Trophoblast cell (in vitro differentiated cells and primary cell): Measurements from ENCODE around the gene CDH24.

Experiments used
- DNase-seq, 2 donors: peaks; one replicate each; pipeline ENCODE4 v3.0.0-alpha.2; 2016
- H2AFZ ChIP-seq: 2 replicates; pipeline ENCODE4 v1.6.1; 2013; ENCODE audit warnings: low read length, moderate library complexity, mild to moderate bottlenecking; ENCODE audit not compliant: insufficient read depth, poor library complexity
- H2AK5ac ChIP-seq: 2 replicates; pipeline ENCODE4 v1.6.1; 2013; ENCODE audit warnings: mild to moderate bottlenecking, low read length
- H2BK120ac ChIP-seq: 2 replicates; pipeline ENCODE4 v1.6.1; 2013; ENCODE audit warnings: low read length, mild to moderate bottlenecking, moderate library complexity; ENCODE audit not compliant: insufficient read depth, poor library complexity
- H2BK12ac ChIP-seq: 2 replicates; pipeline ENCODE4 v1.6.1; 2013; ENCODE audit warnings: mild to moderate bottlenecking, low read length, moderate library complexity
- H2BK5ac ChIP-seq: 2 replicates; pipeline ENCODE4 v1.6.1; 2013; ENCODE audit warnings: low read length, low read depth, moderate library complexity, mild to moderate bottlenecking; ENCODE audit not compliant: poor library complexity
- H3K14ac ChIP-seq: 2 replicates; pipeline ENCODE4 v1.6.1; 2013; ENCODE audit warnings: mild to moderate bottlenecking, low read length
- H3K18ac ChIP-seq: 2 replicates; pipeline ENCODE4 v1.6.1; 2013; ENCODE audit warnings: mild to moderate bottlenecking, low read length
- H3K23ac ChIP-seq: 2 replicates; pipeline ENCODE4 v1.6.1; 2013; ENCODE audit warnings: low read length
- H3K27ac ChIP-seq: 2 replicates; pipeline ENCODE4 v1.5.1; 2013; ENCODE audit warnings: low read depth, mild to moderate bottlenecking, inconsistent platforms, low read length, moderate library complexity
- H3K27me3 ChIP-seq: 2 replicates; pipeline ENCODE4 v1.6.1; 2013; ENCODE audit warnings: inconsistent platforms, mild to moderate bottlenecking, low read length, moderate library complexity; ENCODE audit not compliant: insufficient read depth
- H3K36me3 ChIP-seq, 2 experiments: 1 replicate in 1 of 2; 2 replicates in 1 of 2; pipeline ENCODE4 v1.6.1; 2013; ENCODE audit warnings: low read length in 2 of 2, mild to moderate bottlenecking in 2 of 2, moderate library complexity in 1 of 2; ENCODE audit not compliant: insufficient read depth in 2 of 2, control insufficient read depth in 1 of 2
- H3K4ac ChIP-seq: 2 replicates; pipeline ENCODE4 v1.6.1; 2013; ENCODE audit warnings: low read depth, mild to moderate bottlenecking, low read length, moderate library complexity
- H3K4me1 ChIP-seq, 2 experiments: 1 replicate in 1 of 2; 2 replicates in 1 of 2; pipeline ENCODE4 v1.6.1; 2013; ENCODE audit warnings: low read length in 2 of 2, mild to moderate bottlenecking in 2 of 2, moderate library complexity in 1 of 2; ENCODE audit not compliant: insufficient read depth in 2 of 2, control insufficient read depth in 1 of 2
- H3K4me2 ChIP-seq: 2 replicates; pipeline ENCODE4 v1.6.1; 2013; ENCODE audit warnings: inconsistent platforms, mild to moderate bottlenecking, low read length, moderate library complexity
- H3K4me3 ChIP-seq: 2 replicates; pipeline ENCODE4 v1.5.1; 2013; ENCODE audit warnings: mild to moderate bottlenecking, low read depth, low read length, inconsistent platforms
- H3K79me1 ChIP-seq: one replicate; pipeline ENCODE4 v1.6.1; 2013; ENCODE audit warnings: low read length
- H3K79me2 ChIP-seq: 2 replicates; pipeline ENCODE4 v1.6.1; 2013; ENCODE audit warnings: low read length, mild to moderate bottlenecking; ENCODE audit not compliant: control insufficient read depth, insufficient read depth, poor library complexity
- H3K9ac ChIP-seq: 2 replicates; pipeline ENCODE4 v1.6.1; 2013; ENCODE audit warnings: mild to moderate bottlenecking, low read length
- H3K9me3 ChIP-seq: 2 replicates; pipeline ENCODE4 v1.6.1; 2013; ENCODE audit warnings: low read depth, mild to moderate bottlenecking, control low read depth, inconsistent platforms, low read length; ENCODE audit not compliant: insufficient read depth
- H4K12ac ChIP-seq: 2 replicates; pipeline ENCODE4 v1.6.1; 2013; ENCODE audit warnings: low read depth, mild to moderate bottlenecking, low read length, moderate library complexity
- H4K8ac ChIP-seq: 2 replicates; pipeline ENCODE4 v1.6.1; 2013; ENCODE audit warnings: low read depth, mild to moderate bottlenecking, low read length, moderate library complexity
- H4K91ac ChIP-seq: one replicate; pipeline ENCODE4 v1.6.1; 2013; ENCODE audit warnings: low read depth, mild to moderate bottlenecking, low read length, moderate library complexity
- WGBS: extraction: QIAGEN DNeasy Blood & Tissue Kit; methylation state at CpG from one replicate; pipeline ENCODE4 v1.1.7; 2013; ENCODE audit warnings: missing lambda C conversion rate; ENCODE audit not compliant: insufficient read length, insufficient coverage; ENCODE audit errors: extremely low coverage; 5-methylcytosine and 5-hydroxymethylcytosine counted together

CDH24 gene

DNA sequence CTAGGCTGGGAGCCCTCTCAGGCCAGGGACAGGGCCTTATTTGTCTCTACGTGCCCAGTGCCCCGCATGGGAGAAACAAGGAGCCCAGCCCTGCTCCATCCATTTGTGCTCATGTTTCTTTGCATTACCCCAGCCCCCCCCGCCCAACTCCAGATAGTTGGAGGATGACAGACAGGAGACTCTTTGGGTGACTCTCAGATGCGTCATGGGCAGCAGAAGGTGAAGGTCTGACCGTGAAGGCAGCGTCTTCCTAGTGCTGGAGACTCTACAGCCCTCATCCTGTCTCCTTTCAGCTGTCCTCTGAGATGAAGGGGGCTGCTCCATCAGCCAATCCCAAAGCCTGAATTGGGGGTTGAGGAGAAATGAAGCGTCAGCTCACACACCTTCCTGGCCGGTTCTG lies 15.6 kb downstream of the CDH24 start:
- Histone ChIP-seq H4K91ac (no peak overlapping the region), H2AK5ac (no peak overlapping the region), H2BK120ac (no peak overlapping the region), H3K4me1 (no peaks in the 10 kb centered on the region), H2BK12ac (no peak overlapping the region), H4K12ac (no peak overlapping the region), H3K36me3 (no peaks in the 10 kb centered on the region), H3K9ac (no peak overlapping the region), H3K27ac (no peak overlapping the region), H3K4me2 (no peak overlapping the region), H3K14ac (no peak overlapping the region), H3K9me3 (no peaks in the 10 kb centered on the region), H3K23ac (no peak overlapping the region), H3K4ac (no peak overlapping the region), H4K8ac (no peak overlapping the region), H3K4me3 (no peak overlapping the region), H2BK5ac (no peak overlapping the region), H3K79me2 (no peaks in the 10 kb centered on the region), H3K79me1 (no peaks in the 10 kb centered on the region), H3K18ac (no peak overlapping the region), H2AFZ (no peak overlapping the region), H3K27me3 (no peaks in the 10 kb centered on the region)
- WGBS = no CpG with 5 or more reads among the region's 8 CpGs
- DNase-seq = no peak

DNA sequence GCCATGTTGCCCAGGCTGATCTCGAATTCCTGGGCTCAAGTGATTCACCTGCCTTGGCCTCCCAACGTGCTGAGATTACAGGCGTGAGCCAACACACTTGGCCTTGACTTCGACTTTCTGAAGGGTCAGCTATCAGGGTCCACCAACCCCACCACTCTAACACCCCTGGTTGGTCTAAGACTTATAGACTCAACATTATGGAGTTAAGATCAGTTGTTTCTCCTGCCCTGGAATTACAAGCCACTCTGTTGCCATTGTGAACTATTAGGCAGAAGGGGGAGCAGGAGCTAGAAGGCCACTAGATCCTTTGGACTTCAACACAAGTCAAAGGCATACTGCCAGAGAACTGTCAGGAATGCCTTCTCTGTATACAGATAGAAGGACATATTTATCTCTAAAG lies 17.2 kb downstream of the CDH24 start:
- H3K27me3 ChIP-seq = no peaks in the 10 kb centered on the region
- no peaks in the 10 kb centered on the region for H3K79me1 ChIP-seq
- no peak overlapping the region for H2AFZ ChIP-seq
- H3K4me2 ChIP-seq = no peak overlapping the region
- no peak overlapping the region for H3K14ac ChIP-seq
- H3K4me1 ChIP-seq = no peaks in the 10 kb centered on the region
- no peak overlapping the region for H4K12ac ChIP-seq
- no peak overlapping the region for H3K4ac ChIP-seq
- no peak overlapping the region for H3K27ac ChIP-seq
- no peak overlapping the region for H2BK5ac ChIP-seq
- H2AK5ac ChIP-seq = no peak overlapping the region
- H4K91ac ChIP-seq = no peak overlapping the region
- no peak for DNase-seq
- H4K8ac ChIP-seq = no peak overlapping the region
- H3K9ac ChIP-seq = no peak overlapping the region
- H2BK120ac ChIP-seq = no peak overlapping the region
- no peak overlapping the region for H3K23ac ChIP-seq
- no peak overlapping the region for H2BK12ac ChIP-seq
- no peak overlapping the region for H3K4me3 ChIP-seq
- H3K79me2 ChIP-seq = no peaks in the 10 kb centered on the region
- H3K9me3 ChIP-seq = no peaks in the 10 kb centered on the region
- no peaks in the 10 kb centered on the region for H3K36me3 ChIP-seq
- no peak overlapping the region for H3K18ac ChIP-seq
- WGBS = no CpG with 5 or more reads among the region's 4 CpGs

DNA sequence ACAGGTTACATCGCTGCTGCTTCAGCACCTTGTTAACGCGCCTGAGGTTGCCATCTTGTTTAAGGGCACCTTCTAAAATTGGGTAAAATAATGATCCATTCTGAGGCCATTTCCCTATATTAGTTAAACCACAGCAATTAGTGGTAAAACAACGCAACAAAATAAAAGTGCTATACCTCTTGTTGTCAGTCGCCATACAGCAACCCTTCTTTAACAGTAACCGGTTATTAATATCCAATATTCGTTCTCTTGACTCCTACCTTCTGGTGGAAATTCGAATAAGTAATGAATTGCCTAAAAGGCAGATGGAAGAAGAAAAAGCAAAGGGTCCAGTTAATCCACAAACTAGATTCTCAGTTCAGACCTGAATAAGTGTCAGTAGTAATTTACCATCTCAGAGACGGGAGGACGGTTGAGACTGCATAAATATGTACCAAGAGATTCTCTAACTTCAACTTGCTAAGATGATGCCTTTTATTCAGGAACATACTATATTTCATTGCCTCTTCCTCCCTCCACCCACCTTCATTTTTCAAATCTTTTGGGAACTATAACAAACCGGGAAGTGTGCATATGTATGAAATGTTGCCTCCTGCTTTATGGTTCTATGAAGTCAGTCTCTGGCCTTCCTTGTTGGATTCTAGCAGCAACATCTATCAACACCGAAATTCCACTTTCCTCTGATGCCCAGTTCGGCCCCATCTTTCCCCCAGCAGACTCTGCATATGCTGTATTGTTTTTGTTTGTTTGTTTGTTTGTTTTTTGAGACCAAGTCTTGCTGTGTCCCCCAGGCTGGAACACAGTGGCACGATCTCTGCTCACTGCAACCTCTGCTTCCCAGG lies 21.8 kb downstream of the CDH24 start:
- Histone ChIP-seq H3K27ac (no peak overlapping the region), H2BK12ac (no peak overlapping the region), H3K23ac (no peak overlapping the region), H3K14ac (no peak overlapping the region), H4K91ac (no peak overlapping the region), H3K9ac (no peak overlapping the region), H3K9me3 (no peaks in the 10 kb centered on the region), H3K27me3 (no peaks in the 10 kb centered on the region), H3K79me2 (peaks cover 12% of the 10 kb centered on the region), H2AFZ (no peak overlapping the region), H4K8ac (no peak overlapping the region), H2AK5ac (no peak overlapping the region), H3K4ac (no peak overlapping the region), H4K12ac (no peak overlapping the region), H3K18ac (no peak overlapping the region), H2BK5ac (no peak overlapping the region), H3K36me3 (peaks cover 14 to 16% of the 10 kb centered on the region in 2 experiments), H3K4me1 (peaks cover 3 to 7% of the 10 kb centered on the region in 2 experiments), H3K4me2 (no peak overlapping the region), H3K4me3 (no peak overlapping the region), H3K79me1 (peaks cover 9% of the 10 kb centered on the region), H2BK120ac (no peak overlapping the region)
- no CpG with 5 or more reads among the region's 14 CpGs for WGBS
- no peak for DNase-seq

DNA sequence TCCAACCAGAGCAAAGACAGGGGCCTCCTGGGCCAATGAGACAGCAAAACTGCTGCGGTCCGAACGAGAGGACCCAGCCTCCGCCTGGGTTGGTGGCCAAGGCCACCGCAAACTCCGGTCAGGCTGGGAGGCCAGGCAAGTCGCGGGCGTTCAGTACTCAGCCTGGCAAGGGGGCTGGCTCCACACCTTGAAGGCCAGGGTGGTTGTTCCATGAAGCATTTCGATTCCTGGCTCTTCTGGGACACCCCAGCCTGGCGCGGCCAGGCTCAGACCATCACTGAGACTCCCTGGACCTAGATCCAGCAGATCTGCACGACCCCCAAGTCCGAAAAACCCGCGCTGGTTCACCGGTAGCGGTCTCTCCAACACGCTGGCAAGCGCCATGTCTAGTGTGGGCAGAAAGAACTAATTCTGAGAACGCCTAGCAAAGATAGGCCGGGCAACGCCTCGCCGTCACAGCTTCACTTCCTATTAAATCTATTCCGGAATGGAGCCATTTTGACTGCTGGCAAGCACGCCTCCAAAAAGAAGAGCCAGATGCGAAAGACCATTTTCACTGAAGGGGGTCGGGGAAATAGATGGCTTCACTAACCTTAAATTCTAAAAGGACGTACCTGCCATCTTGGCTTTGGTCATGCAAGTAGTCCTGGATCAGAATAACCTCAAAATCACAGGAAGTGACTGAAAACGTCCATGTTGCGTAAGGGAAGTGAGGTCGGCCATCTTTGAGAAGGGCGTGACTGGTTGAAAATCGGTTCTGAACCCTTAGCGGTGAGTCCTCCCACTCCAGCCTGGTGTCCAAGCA lies 22.6 kb downstream of the CDH24 start, which contains the start of gene PSMB5:
TSS of gene PSMB5 (minus strand) at position 403 of the 805 bp plus-strand sequence. CDS start at position 384, 19 bp downstream.
- H2BK12ac ChIP-seq = peak within 1 kb of the TSS; percentile 25
- H3K9me3 ChIP-seq = no peaks in the 10 kb centered on the region
- peak within 1 kb of the TSS; percentile 94 for H3K9ac ChIP-seq
- no peak within 1 kb of the TSS for H3K23ac ChIP-seq
- H3K27ac ChIP-seq = peak within 1 kb of the TSS; percentile 73
- H3K4me1 ChIP-seq = peaks cover 3 to 7% of the 10 kb centered on the region in 2 experiments
- DNase-seq = peak; percentile 94 to 98
- peak within 1 kb of the TSS; percentile 84 for H3K4me3 ChIP-seq
- peak within 1 kb of the TSS; percentile 92 for H4K91ac ChIP-seq
- peak within 1 kb of the TSS; percentile 80 for H2BK5ac ChIP-seq
- peak within 1 kb of the TSS; percentile 62 for H3K4me2 ChIP-seq
- peaks cover 9% of the 10 kb centered on the region for H3K79me1 ChIP-seq
- H3K79me2 ChIP-seq = peaks cover 12% of the 10 kb centered on the region
- peak within 1 kb of the TSS; percentile 99 for H3K14ac ChIP-seq
- H4K8ac ChIP-seq = peak within 1 kb of the TSS; percentile 82
- H4K12ac ChIP-seq = peak within 1 kb of the TSS; percentile 94
- peak within 1 kb of the TSS; percentile 7 for H2AFZ ChIP-seq
- WGBS = no CpG with 5 or more reads among the region's 36 CpGs
- H3K36me3 ChIP-seq = peaks cover 17 to 19% of the 10 kb centered on the region in 2 experiments
- H2BK120ac ChIP-seq = peak within 1 kb of the TSS; percentile 90
- peak within 1 kb of the TSS; percentile 97 for H3K18ac ChIP-seq
- H3K27me3 ChIP-seq = no peaks in the 10 kb centered on the region
- peak within 1 kb of the TSS; percentile 88 for H2AK5ac ChIP-seq
- peak within 1 kb of the TSS; percentile 89 for H3K4ac ChIP-seq
